ENCODE data around the gene CDH7.

The CDH7 gene

DNA sequence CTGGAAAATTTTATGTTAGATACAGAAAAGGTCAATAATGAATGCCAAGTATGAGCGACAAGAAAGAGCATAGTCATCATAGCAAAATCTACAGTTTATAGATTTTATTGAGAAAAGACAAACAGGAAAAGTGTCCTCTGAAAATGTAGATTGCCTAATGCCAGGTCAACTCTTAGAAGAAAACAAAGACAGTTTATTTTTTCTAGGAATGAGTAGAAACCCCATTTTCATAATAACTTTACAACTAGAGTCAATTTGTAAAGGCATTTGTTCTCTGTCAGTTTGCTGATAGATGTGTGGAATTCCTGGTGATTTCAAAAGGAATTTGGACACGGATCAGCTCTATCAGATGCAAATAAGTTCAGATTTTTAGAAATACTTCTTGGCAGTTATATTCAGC, 16.6 kb downstream of the CDH7 start:
- DNase-seq (ENCODE audit: low spot score) = no peak
- TF ChIP-seq, protein P1, sequence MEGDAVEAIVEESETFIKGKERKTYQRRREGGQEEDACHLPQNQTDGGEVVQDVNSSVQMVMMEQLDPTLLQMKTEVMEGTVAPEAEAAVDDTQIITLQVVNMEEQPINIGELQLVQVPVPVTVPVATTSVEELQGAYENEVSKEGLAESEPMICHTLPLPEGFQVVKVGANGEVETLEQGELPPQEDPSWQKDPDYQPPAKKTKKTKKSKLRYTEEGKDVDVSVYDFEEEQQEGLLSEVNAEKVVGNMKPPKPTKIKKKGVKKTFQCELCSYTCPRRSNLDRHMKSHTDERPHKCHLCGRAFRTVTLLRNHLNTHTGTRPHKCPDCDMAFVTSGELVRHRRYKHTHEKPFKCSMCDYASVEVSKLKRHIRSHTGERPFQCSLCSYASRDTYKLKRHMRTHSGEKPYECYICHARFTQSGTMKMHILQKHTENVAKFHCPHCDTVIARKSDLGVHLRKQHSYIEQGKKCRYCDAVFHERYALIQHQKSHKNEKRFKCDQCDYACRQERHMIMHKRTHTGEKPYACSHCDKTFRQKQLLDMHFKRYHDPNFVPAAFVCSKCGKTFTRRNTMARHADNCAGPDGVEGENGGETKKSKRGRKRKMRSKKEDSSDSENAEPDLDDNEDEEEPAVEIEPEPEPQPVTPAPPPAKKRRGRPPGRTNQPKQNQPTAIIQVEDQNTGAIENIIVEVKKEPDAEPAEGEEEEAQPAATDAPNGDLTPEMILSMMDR (IDR thresholded peaks at IDR 0.05) = no peak
- no peak overlapping the region for H3K27ac ChIP-seq
- no peak overlapping the region for H3K4me3 ChIP-seq

DNA sequence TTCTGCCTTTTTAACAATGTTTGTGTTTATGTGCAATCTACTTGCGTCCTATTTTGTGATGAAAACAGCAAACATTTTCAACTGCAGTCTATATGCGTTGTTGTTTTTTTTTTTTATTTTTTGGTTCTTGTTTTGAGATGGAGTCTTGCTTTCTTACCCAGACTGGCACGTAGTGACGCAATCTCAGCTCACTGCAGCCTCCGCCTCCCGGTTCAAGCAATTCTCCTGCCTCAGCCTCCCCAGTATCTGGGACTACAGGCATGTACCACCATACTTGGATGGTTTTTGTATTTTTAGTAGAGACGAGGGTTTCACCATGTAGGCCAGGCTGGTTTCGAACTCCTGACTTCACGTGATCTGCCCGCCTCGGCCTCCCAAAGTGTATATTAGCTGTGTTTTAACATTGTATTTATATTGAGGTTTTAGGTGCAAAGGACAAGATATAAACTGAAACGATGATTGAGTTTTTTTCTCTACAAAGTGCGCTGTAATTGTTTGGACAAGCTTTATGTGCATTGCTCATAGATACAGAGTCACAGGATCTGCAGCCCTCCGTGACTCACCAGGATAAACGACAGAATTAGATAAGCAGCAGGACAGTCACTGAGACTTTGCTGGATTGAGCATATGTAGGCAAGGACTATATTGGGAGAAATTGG, 17.4 kb downstream of the CDH7 start:
- Histone ChIP-seq H3K4me3 (no peak overlapping the region), H3K27ac (no peak overlapping the region)
- TF ChIP-seq, protein P1 (IDR thresholded peaks at IDR 0.05) = no peak
- DNase-seq (ENCODE audit: low spot score) = no peak

DNA sequence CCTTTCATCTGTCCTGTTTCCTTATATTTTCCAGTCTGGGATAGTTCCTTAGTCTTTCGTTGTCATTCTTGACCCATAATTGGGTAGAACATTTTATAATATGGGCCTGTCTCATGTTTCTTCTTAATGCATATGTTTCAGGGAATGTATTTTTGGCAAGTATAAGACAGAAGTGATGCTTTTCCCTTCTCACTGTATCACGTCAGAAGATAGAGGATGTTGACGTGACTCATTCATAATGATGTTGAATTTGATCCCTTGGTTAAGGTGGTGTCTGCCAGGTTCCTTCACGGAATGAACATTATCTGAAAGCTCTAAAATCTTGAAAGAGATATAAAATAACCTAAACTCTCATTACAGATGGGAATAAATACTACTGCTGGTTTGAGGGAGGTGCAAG, 18.8 kb downstream of the CDH7 start:
- Histone ChIP-seq H3K4me3 (no peak overlapping the region), H3K27ac (no peak overlapping the region)
- no peak for DNase-seq (ENCODE audit: low spot score)
- TF ChIP-seq, protein P1 (IDR thresholded peaks at IDR 0.05) = no peak

DNA sequence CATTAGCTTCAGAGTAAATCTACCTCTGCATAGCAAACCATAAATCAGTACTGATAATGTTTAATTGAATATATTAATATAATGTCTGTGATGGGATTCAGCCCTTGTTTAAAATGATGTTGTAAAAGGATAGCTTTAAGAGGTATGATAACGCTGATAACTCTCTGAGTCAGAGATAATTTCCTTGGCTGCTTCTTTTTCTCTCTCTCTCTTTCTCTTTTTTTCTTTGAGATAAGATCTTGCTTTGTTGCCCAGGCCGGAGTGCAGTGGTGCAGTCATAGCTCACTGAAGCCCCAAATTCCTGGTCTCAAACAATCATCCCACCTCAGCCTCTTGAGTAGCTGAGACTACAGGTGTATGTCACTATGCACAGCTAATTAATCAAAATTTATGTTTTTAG, 35.7 kb downstream of the CDH7 start:
- no peak for DNase-seq (ENCODE audit: low spot score)
- H3K27ac ChIP-seq = no peak overlapping the region
- H3K4me3 ChIP-seq = no peak overlapping the region
- TF ChIP-seq, protein P1 (IDR thresholded peaks at IDR 0.05) = no peak

DNA sequence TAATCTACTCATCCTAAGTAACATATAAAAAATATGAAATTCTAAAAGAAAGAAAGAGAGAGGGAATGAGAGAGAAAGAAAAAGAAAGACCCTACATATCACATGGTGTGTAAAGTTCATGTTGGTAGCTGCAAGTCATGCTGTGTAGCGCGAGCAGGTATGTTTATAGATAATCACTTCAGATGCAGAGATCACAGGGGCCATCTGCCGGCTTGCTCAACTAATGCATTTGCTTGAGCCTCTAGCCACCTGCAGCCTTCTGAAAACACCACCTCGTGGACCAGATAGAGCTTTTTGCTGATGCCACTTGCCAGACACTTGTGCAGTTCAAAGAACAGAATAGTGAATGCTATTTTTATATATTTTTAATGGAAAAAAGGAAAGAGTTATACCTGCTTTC, 37.6 kb downstream of the CDH7 start:
- Histone ChIP-seq H3K4me3 (no peak overlapping the region), H3K27ac (no peak overlapping the region)
- TF ChIP-seq, protein P1 (IDR thresholded peaks at IDR 0.05) = no peak
- DNase-seq (ENCODE audit: low spot score) = no peak

DNA sequence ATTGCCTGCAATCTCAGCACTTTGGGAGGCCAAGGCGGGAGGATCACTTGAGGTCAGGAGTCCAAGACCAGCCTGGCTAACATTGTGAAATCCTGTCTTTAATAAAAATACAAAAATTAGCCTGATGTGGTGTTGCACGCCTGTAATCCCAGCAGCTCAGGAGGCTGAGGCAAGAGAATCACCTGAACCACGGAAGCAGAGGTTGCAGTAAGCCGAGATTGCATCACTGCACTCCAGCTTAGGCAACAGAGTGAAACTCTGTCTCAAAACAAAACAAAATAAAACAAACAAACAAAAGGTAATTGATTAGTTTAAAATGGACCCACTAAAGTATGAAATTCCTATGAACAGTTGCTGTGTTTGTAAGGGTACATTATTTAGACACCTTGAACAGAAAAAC, 39.8 kb downstream of the CDH7 start:
- DNase-seq (ENCODE audit: low spot score) = no peak
- Histone ChIP-seq H3K4me3 (no peak overlapping the region), H3K27ac (no peak overlapping the region)
- TF ChIP-seq, protein P1 (IDR thresholded peaks at IDR 0.05) = no peak

DNA sequence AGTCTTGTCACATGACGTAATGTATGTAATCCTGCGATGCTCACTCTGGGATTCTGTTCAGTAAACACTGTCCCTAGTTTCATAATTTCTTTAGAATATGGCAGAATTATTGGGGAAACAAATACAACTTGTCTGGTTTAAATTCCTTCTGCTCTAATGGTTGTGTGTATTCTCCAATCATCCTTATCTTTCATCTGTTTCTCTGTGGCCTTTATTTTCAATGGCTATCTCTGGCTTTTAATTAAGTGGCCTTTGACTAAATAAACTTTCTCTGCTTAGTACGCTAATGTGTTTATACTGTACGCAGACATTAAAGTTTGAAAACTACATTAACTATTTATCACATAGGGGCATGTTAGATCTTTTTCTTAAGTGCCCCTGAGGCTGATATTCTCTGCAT, 40.9 kb downstream of the CDH7 start:
- Histone ChIP-seq H3K27ac (no peak overlapping the region), H3K4me3 (no peak overlapping the region)
- TF ChIP-seq, protein P1 (IDR thresholded peaks at IDR 0.05) = no peak
- DNase-seq (ENCODE audit: low spot score) = no peak

Measured in coronary artery (tissue), 2 donors.